ENCODE results near the gene ERC2.

The ERC2 gene

DNA sequence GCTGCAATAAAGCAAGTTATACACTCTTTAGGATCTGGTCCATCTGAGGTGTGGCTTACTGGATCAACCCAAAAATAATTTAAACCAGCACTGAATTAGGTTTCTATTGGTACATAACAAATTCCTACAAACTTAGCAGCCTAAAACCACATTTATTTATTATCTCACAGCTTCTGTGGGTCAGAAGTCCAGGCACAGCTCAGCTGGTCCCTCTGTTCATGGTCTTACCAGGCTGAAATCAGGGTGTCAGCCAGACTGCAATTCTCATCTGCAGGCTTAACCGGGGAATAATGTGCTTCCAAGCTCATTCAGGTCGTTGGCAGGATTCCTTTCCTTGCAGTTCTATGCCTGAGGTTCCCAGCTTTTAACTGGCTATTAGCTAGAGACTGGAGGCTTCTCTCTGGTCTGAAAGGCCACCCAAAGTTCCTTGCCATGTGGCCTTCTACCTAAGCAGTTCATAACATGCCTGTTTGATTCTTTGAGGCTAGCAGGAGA is 503.7 kb downstream of the ERC2 start:
- no peak for DNase-seq

DNA sequence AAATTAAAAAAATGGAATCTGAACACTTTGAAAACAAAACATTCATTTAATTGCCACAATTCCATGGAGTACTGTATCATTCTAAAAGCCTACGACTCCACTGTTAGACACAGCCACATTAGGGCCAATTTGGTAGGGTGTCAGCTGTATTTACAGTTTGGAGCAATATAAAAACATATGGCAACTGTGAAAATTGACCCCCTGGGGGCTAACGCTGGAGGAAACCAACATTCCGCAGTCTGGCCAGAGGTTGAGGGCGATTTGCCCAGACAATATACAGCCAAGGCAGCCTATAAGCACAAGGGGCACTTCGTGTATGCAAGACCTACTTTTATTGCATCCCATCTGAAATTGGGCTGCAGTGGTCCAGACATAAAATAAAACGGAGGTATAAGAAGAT is 504.7 kb downstream of the ERC2 start:
- no peak for DNase-seq

DNA sequence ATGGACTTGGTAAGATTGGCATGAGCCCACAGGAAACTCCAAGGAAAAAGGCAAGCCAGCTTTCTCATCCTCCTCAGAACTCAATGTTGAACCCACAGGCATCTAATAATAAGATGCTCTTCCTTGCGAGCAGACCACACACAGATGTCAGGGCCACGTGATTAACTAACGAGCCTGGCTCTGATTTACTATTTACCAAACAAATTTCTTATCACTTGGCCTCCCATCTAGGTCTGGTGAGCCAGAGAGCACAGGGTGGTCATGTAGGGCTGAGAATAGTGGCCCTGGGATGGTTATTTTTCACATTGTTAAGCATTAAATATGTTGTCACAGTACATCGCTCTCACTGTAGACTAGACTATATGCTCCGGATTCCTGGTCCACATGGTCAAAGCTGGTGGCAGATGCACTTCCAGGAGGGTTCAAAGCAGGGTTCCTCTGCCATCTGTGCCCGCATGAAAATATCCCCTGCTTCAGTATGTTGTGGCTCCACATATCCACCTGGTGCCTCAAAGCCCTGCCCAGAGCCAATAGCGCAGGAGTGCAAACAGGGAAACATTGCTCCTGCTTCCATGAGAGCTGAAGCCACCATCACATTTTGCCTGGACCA is 508.7 kb downstream of the ERC2 start:
- no peak for DNase-seq

GRCh38 chr3:55958605-55959004 is 509.7 kb downstream of the ERC2 start:
- DNase-seq: no peak

DNA sequence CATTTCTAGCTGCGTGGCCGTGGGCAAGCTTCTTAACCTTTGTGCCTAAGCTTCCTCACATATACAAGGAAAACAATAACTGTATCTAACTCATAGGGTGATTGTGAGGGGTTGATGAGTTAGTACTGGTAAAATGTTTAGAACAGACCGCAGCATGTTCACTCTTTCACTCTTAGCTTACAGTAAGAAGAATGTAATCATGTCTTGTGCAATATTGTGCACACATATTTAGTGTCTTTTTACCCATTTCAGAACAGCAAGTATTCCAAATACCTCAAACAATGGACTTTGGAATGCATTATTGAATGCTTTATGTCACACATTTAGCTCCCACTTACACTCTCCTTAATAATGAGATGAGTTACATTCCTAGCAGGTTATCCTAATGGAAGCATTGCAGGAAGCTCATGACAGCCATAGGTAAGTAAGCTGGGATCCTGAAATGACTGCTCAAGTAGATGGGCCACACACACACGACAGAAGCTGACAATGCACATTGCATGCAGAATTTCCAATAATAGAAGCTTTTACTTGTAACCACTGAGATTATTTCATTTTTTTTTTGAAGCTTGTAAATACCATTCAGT is 512.3 kb downstream of the ERC2 start:
- DNase-seq: no peak

DNA sequence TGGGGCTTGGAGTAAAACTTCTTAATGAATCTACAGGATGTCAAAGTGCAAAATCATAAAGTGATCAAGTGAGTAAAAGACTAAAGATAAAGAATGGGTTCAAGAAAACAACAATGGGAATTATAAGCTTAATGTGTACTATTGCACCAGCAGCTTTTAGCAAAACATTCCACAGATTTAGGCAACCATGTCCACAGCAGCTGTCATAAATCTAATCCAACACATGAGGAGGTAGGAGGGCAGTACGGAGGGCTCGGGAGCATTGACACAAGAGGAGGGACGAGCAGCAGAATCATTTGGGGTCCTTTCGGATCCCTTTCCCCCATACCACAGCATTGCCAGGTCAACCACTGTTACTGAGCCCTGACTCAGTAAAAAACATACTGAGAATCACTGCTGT is 516.9 kb downstream of the ERC2 start:
- DNase-seq: no peak

DNA sequence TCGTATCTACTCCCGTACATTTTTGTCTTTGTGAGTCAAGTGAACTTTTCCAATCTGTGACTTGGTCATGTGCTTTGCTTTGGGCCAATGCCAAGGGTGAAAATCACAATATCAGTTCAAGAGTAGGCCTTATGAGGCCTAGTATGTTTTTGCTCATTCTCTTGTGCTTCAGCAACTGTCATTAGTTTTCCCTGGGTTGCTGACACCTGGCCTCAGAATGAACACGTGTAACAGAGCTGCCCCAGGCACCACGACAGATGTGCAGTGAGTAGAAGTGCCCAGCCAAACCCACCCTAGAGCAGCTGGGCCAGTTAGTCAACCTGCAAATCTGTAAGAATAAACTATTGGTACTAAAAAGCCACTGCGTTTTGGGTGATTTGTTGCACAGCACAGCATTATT is 520.9 kb downstream of the ERC2 start:
- no peak for DNase-seq

GRCh38 chr3:55946574-55947160 is 521.6 kb downstream of the ERC2 start:
- no peak for DNase-seq

DNA sequence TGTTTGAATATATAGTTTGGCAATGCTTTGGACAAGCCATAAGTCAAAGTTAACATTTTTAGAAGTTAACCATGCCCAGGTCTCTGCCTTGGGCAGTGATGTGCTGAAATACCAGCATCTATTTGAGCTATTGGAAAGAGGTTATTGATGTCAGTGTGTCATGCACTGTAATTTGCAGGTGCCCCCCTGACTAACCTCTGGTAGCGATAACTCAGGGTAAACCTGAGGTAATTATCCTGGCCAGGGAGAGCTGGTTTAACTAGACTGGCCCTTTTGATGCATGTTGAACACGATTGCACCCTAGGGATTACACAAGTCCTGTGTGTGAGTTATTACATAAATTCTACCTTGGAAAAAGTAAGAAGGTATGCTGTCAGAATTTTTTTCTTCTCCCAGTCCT is 525.4 kb downstream of the ERC2 start:
- DNase-seq: no peak

DNA sequence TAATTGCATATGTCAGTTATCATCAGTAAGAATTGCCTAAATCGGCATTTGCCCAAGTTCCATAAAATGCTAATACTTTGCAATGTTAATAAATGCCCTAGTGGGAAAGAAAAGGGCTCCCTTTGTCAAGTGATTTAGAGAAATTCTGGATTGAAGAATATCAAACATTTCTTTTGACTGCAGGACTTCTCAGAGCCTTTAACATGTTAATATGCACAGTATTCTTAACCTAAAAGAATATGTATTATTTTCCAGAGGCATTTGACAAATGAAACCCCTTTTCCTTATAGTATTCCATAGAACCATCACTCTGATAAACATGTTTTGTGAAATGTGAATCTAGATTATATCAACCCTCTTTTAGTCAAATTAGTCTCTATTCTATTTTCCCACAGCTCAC is 529.0 kb downstream of the ERC2 start:
- DNase-seq: no peak

DNA sequence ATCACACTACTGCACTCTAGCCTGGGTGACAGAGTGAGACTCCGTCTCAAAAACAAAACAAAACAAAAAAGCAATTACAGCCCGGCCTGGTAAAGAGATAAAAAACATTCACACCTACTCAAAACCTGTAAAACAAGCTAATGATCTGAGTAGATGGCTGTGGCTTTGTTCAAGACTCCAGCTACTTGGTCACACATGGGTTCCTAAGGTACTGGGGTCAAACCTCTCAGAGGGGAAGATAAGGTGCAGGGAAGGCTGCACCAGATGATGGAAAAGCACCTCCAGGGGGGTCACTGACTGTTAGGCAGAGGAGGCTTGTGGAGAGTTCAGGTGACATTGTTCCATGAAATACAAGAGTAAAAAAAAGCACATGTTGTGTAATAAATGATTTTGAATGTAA is 531.0 kb downstream of the ERC2 start:
- no peak for DNase-seq

DNA sequence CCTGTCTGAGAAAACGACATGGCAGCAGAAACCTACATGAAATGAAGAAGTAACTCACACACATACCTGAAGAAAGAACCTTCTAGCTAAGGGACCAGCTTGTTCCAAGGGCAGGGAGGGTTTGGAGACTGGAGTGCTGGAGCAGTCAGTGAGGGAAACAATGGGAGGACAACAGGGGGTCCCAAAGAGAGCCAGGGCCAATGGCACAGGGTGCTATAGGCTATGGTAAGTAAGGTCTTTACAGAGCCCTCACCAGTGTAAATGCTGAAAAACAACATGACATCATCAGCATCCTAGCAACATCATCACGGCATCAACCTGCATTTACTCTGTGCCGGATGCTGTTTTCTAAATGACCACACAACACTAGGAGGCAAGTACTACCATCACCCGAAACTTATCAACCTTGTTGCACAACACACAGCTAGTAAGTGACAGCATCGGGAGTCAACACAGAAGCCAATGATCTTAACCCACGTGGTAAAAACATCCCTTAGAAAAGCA is 531.7 kb downstream of the ERC2 start:
- DNase-seq: no peak

DNA sequence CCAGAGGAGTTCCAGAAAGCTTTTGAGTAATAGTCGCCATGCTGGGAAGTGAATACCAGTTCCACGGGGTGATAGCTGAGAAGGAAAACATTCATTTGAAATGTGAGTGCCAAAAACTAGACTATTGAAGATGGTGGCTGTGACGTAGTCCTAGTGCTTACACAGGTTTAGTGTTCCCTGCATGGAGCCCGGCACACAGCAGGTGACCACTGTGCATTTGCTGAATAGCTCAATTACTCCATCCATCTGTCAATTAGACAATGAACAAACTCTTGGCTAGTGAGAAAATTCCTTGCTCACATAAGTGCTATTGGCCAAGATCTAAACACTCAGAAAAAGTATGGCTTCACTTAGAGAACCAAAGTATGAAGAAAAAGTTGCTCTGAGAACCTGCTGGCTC is 533.0 kb downstream of the ERC2 start:
- DNase-seq: no peak

- no peak for DNase-seq
Observed at GRCh38 chr3:55934771-55935170, 533.5 kb downstream of the ERC2 start.

DNA sequence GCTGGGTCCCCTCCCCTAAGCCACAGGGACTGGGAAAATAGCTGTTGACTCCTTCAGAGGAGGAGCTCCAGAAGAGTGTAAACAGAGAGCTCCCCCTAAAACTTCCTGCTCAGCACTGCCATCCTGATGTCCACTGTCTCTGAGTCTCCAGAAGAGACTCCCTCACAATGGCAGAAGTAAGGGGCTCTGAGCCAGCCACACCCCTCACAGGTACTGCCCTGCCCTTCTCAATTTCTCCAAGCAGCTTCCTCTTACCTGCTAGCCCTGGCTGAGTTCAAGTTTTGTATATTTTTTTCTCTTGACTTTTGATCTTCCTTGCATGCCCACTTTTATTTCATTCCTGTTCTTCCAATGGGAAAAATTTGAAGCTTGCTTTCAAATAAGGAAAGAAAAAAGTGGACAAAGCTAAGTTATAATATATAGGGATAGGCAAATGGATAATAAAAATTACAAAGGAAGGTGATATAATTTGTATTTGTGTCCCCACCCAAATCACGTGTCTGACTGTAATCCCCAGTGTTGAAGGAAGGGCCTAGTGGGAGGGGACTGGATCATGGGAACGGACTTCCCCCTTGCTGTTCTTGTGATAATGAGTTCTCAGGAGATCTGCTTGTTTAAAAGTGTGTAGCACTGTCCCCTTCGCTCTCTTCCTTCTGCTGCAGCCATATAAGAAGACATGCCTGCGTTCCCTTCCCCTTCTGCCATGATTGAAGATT is 539.0 kb downstream of the ERC2 start:
- no peak for DNase-seq

DNA sequence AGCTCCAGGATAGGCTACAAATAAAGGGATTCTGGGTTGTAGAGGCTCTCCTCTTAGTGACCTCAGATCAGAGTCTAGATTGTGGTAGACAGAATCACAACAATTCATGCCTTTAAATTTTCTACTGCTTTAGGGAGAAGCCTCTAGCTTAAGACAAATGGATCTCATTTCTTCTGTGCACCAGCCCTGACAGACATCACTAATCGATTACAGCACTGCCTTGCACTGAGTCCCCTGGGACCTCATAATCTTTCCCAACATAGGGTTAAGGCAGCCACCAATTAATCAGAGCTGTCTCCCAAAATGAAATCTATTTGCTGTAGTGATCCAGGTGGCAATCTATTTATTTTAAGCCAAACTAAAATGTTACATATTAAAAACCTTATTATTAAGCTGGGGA is 544.6 kb downstream of the ERC2 start:
- no peak for DNase-seq

- DNase-seq: no peak
Observed at GRCh38 chr3:55923207-55923606, 545.1 kb downstream of the ERC2 start.

- DNase-seq: no peak
Observed at GRCh38 chr3:55912880-55913279, 555.4 kb downstream of the ERC2 start.

GRCh38 chr3:55911266-55911665 is 557.0 kb downstream of the ERC2 start:
- DNase-seq: no peak

DNA sequence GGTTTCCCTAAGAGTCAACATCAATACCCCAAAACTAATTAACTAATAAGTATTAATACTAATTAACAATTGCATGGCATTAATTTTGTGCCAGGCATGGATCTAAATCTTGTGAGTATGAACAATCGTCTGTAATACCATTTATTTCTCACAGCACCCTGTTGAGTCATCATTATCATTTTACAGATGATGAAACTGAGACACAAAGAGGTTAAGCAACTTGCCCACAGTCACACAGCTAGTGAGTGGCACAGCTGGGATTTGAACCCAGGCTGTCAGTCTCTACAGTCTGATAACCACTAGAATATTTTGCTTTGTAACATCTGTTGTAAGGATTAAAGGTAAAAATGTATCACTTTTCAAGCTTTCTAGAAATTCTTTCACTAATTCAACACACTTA is 557.7 kb downstream of the ERC2 start:
- no peak for DNase-seq

GRCh38 chr3:55909373-55909772 is 558.9 kb downstream of the ERC2 start:
- no peak for DNase-seq

DNA sequence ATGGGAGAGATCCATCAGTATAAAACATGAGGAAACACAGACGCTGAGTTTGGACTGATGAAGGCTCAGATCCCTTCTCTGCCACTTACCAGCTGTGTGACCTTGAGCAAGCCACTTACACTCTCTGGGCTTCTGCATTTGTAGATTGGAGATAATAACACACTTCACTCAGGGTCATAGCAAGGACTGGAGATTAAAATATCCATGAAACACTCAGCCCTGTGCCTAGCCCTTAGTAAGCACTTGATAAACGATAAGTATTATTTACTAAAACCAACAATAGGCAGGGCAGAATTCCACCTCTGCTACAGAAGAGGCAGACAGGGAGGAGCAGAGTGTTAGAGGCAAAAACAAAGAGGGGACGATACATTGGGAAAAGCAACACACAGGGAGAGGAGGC is 560.7 kb downstream of the ERC2 start:
- no peak for DNase-seq

- DNase-seq: no peak
Observed at GRCh38 chr3:55906896-55907295, 561.4 kb downstream of the ERC2 start.

- no peak for DNase-seq
Observed at GRCh38 chr3:55904716-55905115, 563.6 kb downstream of the ERC2 start.

All from effector CD8-positive, alpha-beta T cell (primary cell).